ENCODE results near the gene STX4.

The STX4 gene

GRCh38 chr16:31032736-31033708, at the start of gene STX4:
Gene STX4, plus strand, starts transcription at chr16:31033558. Its CDS starts 248 bp downstream, at chr16:31033806.
- DNase-seq: peak; percentile 99

GRCh38 chr16:30983898-30984610, 49.3 kb upstream of the STX4 start:
- DNase-seq: no peak

GRCh38 chr16:30984669-30985400, 48.5 kb upstream of the STX4 start, which contains the start of gene HSD3B7:
Gene HSD3B7, plus strand, starts transcription at chr16:30985207. Its CDS starts 452 bp downstream, at chr16:30985659.
- peak; percentile 81 for DNase-seq

- peak; percentile 36 for DNase-seq
Measured at GRCh38 chr16:30985401-30986128, 47.8 kb upstream of the STX4 start.

- DNase-seq: no peak
Measured at GRCh38 chr16:30986129-30986991, 47.0 kb upstream of the STX4 start.

- DNase-seq: no peak
Measured at GRCh38 chr16:30987581-30988190, 45.7 kb upstream of the STX4 start.

GRCh38 chr16:30989469-30990047, 43.8 kb upstream of the STX4 start:
- DNase-seq: no peak

- no peak for DNase-seq
Measured at GRCh38 chr16:30990105-30990504, 43.3 kb upstream of the STX4 start.

GRCh38 chr16:30991052-30991451, 42.3 kb upstream of the STX4 start:
- DNase-seq: no peak

GRCh38 chr16:30992276-30992780, 41.0 kb upstream of the STX4 start:
- DNase-seq: no peak

GRCh38 chr16:30992931-30993816, 40.2 kb upstream of the STX4 start:
- peak; percentile 58 for DNase-seq

- DNase-seq: no peak
Measured at GRCh38 chr16:30995927-30996323, 37.4 kb upstream of the STX4 start.

GRCh38 chr16:30996324-30996984, 36.9 kb upstream of the STX4 start:
- DNase-seq: no peak

GRCh38 chr16:30996985-30997724, 36.2 kb upstream of the STX4 start:
- DNase-seq: peak; percentile 78

GRCh38 chr16:30997725-30998711, 35.3 kb upstream of the STX4 start:
- no peak for DNase-seq

Data from hematopoietic multipotent progenitor cell treated with erythropoietin and hydrocortisone succinate and interleukin-3 and kit ligand, for 8 days (in vitro differentiated cells).